HG02943 (cell line): ENCODE data around the gene RPUSD4.

Source experiments
- ATAC-seq: cut with Tn5 transposase; IDR thresholded peaks from one replicate; pipeline ENCODE4 v1.9.1; 2021; ENCODE audit warnings: mild to moderate bottlenecking, low read depth, moderate library complexity; ENCODE audit not compliant: unreplicated experiment

The RPUSD4 gene

DNA sequence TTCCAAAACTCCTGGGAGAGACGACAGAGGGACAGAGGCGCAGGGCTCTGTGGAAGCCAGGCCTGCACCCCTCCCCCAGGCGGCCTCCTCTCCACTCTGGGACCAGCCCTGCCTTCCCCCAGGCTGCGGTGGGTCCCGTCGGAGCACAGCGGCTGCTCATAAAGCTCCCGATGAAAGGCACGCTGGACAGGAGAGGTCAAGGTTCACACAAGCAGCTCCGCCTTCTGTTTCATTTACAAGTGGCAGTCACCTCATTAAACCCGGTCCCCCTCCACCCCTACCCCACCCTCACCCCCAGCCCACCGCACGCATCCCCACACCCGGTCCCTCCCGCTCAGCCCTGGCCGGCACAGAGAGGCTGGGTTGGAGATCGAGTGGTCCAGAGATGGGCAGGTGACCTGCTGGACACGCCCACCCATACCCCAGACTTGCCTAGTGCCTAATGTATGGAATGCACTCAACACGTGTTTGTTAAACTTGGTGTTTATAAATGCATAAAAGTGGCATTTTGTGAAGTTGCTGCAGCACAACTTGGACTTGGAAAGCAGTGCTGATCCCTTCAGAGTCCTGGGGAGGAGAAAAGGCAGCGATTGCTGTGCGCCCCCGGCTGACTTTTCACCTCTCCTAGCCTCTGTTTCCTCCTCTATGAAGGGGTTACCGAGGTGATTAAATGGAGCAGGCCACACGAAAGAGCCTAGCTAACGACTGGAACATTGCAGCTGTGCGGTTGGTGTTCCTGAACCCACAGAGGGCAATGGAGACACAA is 26.0 kb downstream of the RPUSD4 start:
- ATAC-seq, result no peak

DNA sequence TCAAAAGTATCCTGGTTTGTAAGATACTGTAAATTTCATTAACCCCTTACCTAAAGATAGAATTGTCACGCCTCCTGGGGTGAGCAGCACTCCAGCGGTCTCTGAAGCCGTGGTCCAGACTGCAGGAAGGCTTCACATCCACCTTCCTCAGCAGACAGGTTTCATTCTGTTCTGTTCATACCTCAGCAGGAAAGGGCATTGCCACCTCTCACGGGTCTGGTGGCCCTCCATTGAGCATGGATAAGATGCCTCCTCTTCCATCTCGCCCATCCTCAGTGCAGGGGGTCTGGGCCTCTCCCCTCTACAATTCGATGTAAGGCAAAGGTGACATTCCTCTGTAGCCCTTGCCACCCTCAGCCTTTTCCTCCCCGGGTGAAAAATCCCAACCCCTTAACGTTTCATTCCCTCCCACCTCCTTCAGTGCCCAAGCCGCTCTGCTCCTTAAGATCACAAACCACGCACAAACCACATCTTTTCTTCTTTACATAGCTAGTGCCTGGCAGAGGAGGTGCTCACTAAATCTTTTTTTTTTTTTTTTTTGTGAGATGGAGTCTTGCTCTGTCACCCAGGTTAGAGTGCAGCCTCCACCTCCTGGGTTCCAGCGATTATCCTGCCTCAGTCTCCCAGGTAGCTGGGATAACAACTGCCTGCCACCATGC is 28.5 kb downstream of the RPUSD4 start:
- peak; percentile 11 for ATAC-seq

DNA sequence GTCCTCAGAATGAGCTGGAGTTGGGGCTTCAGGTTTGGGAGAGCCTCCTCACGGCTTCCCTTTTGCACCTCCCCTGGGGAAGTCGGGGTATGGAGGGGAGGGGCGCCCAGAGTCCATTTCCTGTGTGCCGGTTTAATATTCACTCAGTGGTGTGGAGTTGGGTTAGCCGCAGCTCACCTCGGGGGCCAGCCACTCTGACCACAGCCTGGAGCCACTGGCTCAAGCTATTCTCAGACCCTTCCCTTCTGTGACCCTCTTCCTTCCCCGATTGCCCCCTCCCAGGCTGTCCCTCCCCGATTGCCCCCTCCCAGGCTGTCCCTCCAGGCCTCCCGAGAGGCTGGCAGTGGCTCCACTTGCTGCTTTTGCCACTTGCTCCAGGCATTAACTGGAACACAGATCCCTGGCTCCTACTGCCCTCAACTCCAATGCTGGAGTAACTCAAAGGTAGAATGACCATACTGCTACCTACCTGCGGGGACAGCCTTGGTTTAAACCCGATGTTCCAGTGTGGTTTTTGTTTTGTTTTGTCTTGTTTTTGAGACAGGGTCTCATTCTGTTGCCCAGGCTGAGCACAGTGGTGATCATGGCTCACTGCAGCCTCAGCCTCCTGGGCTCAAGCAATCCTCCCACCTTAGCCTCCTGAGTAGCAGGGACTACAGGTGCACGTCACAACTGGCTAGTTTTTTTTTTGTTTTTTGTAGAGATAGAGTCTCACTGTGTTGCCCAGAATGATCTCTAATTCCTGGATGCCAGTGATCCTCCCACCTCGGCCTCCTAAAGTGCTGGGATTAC is 29.3 kb downstream of the RPUSD4 start:
- ATAC-seq, result peak; percentile 64

DNA sequence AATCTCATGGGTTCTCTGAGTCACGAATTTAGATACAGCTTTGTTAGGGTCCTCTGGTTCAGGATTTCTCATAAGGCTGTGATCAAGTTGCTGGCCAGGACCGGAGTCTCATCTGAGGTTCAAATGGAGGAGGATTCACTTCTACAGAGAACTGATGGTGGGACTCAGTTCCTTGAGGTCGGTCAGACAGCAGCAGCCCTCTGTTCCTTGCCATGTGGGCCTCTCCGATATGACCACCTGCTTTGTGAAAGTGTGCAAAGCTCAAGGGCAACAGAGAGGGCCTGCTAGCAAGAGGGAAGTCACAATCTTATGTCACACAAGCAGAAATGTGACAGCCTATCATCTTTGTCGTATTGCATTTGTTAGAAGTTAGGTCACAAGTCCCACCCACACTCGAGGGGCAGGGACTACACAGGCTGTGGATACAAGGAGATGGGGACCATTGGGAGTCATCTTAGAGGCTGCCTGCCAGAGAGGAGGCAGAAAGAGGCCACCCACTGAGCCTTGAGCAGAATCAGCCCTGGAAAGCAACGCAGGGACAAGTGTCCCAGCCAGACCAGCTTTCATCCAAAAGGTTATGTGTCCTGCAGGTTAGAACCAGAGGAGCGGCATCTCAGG is 34.5 kb downstream of the RPUSD4 start:
- no peak for ATAC-seq

DNA sequence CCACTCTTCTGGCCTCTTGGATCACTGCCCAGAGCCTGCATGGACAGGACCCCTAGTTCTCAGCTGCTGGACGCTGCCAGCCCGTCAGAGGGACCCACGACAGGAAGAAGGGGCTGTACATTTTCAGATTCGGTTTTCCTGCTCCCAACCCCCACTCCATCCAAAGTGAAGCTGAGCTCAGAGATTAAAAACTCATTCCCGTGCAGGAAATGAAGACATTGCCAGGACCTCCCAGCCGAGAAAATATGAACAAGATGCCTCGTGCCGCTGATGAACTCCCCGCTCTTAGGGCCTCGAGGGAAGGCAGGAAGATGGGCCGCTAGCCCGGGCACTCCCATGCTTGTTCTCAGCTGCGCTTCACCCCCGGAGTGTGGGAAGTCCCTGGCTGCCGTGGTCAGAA is 36.1 kb downstream of the RPUSD4 start:
- ATAC-seq, result no peak

DNA sequence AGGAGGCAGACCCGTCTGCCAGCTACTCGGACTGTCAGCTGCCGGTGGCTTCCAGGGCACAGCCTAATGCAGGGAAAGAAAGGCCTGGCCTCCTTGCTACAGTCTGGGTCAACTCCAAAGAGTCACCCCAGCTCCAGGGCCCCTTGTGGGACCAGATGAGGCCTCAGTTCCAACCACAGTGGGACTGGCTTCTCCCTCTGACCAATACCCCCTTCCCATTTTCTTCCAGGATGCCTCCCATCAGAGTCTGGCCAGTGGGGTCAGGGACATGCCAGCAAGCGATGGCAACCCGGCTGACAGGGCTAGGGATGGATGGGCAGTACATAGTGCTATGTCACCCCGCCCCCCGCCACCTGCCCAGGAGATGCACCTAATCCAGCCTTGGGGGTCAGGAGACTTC is 36.6 kb downstream of the RPUSD4 start:
- ATAC-seq, result no peak

- ATAC-seq, result no peak
These were observed 38.2 kb downstream of the RPUSD4 start for GRCh38 chr11:126173257-126173656.

GRCh38 chr11:126172596-126173038 is 38.8 kb downstream of the RPUSD4 start:
- ATAC-seq, result no peak

DNA sequence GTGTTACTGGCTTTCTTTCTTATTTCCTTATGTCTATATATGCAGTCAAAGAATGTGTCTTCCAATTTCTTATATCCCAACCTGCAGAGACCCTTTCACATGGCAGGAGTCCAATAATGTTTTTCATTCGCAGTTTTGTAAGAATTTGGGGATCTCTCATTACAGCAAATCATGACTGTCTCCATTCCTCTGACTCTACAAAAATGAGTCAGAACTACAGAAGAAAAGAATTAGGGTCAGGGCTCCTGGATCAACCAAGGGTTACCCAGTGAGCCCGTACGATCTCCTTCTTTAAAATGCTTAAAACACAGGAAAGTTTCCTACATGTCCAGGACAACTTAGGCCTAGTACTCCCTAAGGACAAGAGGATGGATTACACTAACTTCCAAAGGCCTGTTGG is 42.2 kb downstream of the RPUSD4 start:
- no peak for ATAC-seq

GRCh38 chr11:126167488-126167887 is 44.0 kb downstream of the RPUSD4 start:
- ATAC-seq, result no peak

- ATAC-seq, result no peak
These were observed 45.0 kb downstream of the RPUSD4 start for GRCh38 chr11:126166413-126166812.

DNA sequence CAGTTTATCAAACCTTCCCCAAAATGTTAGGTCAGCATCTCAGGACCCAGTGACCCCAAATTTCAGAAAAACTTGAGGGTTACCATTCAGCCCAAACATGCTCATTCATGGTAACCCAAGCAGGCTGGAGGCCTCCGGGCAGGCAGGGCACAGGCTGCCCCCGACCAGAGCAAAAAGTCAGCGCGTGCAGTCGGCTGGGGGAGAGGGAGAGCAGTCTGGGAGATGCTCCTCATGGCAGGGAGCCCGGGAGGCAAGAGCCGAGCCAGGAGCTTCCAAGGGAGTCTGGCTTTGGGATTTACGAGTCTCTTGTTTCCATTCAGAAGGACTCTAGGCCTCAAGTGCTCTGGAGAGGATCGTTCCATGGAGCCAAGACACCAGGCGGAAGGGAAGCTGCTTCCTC is 45.7 kb downstream of the RPUSD4 start:
- no peak for ATAC-seq

DNA sequence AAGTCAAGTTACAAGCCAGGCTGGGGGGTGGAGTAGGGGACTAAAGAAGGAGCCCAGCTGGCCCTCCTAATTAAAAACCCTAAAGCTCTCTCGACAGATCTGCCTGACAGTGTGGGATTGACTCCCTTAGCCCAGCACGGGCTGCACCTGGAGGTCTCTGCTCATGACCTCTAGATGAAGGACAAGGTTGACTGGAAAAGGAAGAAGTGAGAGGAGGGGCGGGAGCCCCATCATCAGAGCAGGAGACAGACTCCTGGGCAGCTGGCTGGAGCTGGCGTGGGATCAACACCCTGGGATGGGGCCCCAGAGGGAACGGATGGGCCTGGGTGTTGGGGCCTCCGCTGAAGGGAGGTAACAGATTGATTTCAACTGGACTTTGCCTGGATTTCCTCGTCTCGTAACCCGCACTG is 46.1 kb downstream of the RPUSD4 start:
- no peak for ATAC-seq

GRCh38 chr11:126164781-126165180 is 46.7 kb downstream of the RPUSD4 start:
- ATAC-seq, result no peak

GRCh38 chr11:126163779-126164178 is 47.7 kb downstream of the RPUSD4 start:
- ATAC-seq, result no peak

DNA sequence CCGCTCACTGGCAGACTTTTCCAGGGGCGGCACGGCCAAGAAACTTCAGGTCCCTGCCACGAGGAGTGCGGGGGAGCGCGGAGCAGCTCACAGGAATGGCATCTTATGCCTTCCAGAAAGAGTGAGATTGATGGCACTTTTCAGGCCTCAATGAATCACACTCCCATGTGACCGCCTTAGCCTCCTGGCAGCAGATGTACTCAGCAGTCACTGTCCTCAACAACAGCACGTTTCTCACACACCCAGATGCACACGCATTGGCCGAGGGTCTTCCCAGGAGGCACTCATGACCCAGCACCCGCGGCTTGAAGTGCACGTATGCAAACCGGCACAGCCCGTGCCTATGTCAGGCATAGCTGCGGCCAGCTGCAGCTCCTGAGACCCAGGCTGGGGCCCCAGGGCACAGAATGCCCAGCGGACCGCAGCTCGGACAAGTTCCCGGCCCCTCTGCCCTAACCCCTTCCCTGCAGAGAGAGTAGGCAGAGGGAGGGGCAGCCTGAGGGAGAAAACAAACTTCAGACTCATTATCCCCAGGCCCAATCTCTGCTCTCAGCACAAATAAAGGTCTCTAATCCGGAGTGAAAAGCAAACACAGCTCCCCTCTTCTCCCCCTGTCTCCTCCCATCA is 48.3 kb downstream of the RPUSD4 start:
- ATAC-seq, result no peak

DNA sequence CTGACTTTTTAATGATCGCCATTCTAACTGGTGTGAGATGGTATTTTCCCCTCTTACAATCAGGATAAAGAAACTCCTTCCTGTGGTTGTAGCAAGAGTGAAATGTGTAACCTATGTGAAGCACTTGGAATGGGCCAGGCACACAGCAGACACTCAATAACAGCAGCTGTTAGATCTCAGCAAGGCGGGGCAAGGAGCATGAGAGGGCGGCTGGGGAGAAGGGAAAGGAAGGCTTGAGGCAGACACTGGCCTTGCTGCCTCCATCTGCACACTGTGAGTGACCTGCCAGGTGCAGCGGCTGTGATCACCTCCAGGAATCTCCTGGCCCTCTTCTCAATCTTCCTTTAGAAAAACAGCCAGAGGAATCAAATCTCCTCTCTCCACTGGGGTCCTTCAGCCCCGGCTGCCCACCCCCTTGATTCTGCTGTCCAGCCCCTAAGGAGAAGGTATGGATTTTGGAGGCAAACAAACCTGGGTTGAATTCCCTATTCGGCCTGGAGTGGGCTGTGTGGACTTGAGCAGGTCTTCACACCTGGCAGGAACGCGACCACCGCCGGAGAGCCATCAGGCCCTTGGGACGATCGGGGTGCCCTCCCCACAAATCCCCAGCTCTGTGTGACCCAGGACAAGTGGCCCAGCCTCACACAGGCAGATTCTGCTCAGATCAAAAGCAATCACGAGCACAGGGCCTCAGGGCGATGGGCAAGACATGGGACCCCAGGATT is 49.0 kb downstream of the RPUSD4 start:
- no peak for ATAC-seq

- no peak for ATAC-seq
These were observed 50.4 kb downstream of the RPUSD4 start for GRCh38 chr11:126161023-126161391.

DNA sequence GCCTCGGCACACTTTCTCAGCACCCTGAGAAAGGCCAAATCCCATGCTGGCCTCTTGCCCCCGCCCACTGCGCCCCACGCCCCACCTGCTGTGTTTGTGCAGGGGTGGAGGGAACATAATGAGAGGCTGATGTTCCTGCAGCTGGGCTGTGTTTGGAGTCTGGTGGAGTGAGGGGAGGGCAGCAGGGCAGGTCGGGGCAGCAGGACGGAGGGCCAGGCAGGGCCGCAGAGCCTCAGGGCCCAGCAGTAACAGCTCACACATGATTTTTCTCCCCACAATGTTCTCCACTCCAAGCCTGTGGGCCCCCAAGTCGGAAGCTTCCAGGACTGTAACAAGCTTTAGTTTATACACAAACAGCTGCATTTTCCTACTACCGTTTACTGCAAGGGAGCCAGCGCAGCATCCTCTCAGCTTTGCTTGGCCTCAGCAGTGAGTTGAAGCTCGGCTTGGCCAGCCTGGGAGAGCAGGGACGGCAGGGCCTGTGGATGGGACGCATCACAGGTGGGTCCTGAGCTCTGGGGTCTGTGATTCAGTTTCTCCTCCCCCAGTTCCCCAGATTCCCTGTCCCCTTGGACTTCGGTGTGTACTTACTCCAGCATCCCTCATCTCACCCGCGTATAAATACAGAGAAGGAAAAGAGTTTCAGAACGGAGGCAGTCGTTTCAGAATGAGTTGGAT is 51.0 kb downstream of the RPUSD4 start:
- no peak for ATAC-seq
